HG02588 (cell line): ENCODE results near the gene PADI6.
"Not testable (repeated sequence)": the region's sequence is repeated elsewhere in the genome, so short reads cannot be mapped to it uniquely, and the experiment has no call there.

Experiments used
- ATAC-seq: cut with Tn5 transposase; IDR thresholded peaks from one replicate; pipeline ENCODE4 v1.9.1; 2021; ENCODE audit warnings: mild to moderate bottlenecking, moderate library complexity; ENCODE audit not compliant: unreplicated experiment

Gene PADI6

DNA sequence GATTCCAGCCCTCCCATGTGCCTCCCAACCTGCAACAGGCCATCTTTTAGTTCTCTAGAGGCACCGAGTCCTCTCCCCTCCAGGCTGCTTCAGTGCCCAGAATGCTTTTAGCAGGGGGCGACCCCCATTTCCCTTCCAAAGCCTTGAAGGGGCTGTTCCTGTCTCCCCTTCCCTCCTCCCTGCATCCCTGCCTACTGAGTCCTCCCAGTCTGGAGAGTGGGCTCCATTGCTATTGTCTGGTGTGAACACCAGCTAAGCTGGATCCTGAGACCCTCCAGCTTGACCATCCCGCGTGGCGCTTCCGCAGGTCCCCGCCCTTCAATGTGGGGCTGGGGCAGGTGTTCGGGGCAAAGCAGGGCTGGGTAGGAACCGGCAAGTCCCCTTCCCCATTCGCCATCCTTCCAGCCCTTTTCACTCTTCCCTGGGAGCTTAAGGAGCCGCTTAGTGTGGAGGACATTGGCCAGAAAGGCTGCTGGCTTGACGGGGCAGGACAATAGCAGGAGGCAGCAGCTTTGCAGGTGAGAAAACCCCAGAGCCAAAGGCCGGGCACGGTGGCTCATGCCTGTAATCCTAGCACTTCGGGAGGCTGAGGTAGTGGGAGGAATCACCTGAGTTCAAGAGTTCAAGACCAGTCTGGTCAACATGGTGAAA, 32.2 kb downstream of the PADI6 start:
- no peak for ATAC-seq

GRCh38 chr1:17404820-17405219, 32.8 kb downstream of the PADI6 start:
- ATAC-seq = no peak

DNA sequence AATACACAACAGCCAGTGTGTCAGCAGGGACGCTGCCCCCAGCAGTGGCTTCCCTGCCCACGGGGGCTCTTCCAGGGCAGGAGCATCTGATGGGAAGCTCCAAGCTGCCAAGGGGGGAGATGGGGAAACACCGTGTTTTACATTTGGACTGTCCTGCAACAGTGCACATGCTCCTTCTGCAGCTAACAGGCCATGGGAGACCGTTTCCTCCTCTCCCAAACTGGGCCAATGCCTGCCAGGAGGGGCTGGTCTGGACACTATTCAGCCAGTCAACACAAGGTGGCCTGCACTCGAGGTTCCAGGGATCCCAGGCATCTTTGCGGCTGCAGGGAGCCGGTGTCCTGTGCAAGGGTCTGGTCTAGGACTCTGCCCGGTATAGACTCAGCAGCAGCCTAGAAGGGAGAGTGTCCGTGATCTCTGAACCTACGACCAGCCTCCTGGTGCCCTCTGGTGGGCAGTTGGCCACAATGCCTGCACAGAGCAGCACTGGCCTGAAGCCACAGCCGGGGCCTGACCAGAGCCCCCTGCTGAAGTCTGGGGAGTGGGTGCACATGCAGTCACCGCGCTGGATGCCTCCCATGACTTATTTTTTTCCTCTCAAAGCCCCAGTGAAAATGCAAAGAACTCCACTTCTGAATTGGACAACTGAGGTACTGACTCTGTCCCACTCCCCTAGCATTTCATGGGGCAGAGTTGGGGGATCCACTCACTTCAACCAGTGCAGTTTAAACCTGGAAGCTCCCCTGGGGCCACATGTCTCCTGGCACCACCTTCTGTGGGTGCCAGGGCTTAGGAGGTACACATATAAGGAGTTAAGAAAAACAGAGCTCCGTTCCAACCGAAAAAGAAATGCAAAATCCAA, 34.1 kb downstream of the PADI6 start:
- ATAC-seq = no peak

DNA sequence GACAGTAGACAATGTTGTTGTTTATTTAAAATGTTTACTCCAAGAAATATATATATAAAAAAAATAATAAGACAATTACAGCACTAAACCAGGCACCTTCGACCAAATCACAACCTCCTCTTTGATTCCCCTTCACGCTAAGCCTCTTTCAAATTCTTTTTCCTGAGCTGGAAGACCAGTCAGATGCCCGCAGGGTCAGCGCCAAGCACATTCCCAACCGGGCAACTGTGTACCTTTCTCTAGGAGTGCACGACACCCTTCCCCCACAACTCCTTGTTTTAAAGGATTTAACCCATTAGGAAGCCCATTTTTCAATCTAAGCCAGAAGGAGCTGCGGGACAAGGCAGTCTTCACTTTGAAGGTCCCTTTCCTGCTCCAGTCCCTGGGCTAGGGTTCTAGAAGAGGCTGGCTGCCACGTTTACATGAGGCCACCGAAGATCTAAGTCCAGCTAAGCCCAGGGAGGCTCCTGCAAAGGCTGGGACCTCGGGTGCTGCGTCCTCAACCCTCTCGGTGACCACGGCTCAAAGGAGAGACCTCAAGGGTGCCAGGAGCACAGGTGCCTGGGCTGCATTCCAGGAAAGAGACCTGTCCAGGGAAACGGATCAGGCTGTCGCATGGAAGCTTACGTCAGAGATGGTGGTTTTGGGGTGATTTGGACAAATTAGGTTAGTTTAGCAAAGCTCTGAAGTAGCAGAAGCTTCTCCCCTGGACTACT, 34.9 kb downstream of the PADI6 start:
- ATAC-seq = not testable (repeated sequence)

GRCh38 chr1:17407786-17408514, 36.0 kb downstream of the PADI6 start:
- not testable (repeated sequence) for ATAC-seq

DNA sequence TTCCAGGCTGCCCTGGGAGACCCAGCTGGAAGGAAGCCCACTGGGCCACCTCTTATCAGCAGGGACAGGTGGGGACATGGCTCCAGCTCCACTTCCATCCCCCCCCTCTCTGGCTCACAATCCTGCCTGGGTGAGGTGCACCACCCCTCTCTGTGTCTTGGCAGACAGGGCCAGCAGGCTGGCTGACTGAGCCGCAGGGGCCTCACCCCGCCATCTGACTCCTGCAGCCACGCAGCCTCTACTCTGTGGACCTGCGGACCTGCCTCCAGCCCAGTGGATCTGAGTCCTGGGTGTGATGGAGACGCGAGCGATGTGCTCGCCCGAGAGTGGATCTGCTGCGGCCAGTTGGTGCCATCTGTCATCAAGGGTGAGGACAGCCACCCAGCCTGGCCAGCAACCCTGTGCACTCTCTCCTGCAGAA, 37.4 kb downstream of the PADI6 start:
- ATAC-seq = no peak

DNA sequence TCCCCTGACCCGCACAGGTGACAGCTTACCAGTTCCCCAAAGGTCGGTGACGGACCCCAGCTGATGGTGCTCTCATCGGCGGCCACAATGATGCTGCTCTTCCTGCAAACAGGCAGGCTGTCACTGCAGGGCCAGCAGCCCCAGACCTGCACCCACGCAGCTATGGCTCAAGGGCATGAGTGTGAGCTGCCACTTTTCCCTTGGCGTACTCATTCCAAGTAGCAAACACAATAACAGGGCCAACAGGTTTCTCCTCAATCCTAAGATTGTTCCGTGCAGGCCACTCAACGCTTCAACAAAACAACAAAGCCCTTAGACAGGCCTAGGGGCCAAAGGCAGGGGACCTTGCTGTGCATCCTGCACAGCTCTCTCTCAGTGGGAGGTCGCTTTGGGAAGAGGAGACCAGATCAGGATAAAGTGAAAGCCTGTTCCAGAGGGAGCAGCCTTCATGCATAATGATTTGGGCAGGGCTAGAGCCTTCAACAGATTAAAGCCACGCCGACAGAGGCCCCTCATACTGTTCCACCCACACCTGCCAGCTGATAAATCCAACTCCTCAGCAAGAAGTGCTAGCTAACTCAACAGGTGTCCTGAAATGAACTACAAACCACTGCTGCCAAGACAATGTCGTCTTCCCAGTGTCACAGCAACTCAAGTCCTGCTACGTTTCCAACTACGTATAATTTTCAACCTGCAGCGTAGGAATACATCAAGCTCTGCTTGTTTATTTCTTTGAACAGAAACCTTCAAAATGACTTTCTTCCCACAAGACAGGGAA, 40.3 kb downstream of the PADI6 start:
- no peak for ATAC-seq

DNA sequence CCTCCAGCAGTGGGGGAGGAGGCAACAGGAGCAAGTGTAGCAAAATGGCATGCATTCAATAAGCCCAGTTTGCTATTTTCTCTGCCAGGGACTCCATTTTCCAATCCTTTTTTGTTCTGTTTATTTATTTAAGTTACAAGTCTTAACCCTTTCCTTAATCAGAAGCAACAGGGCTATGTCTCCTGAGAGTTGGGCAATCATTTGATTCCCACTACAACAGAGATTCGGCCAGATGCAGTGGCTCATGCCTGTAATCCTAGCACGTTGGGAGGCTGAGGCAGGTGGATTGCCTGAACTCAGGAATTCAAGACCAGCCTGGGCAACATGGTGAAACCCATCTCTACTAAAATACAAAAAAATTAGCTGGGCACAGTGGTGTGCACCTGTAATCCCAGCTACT, 42.0 kb downstream of the PADI6 start:
- ATAC-seq = no peak

DNA sequence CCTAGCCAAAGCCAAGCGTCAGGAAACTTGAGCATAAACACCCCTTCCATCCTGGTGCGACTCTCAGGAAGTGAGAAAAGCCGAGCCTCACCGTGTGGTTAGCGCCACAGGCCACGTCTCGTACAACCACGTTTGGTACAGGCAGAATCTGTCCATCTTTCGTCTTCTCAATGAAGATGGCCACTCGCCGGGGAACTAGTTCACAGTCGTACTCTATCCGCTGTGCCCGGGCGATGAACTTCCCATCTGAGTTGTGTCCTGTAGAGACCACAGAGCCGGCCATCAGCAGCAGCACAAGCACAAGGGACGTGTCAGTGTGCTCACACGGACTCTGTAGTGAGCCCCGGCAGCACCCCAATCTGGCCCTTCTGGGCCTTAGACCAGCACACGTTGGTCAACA, 44.4 kb downstream of the PADI6 start:
- no peak for ATAC-seq

DNA sequence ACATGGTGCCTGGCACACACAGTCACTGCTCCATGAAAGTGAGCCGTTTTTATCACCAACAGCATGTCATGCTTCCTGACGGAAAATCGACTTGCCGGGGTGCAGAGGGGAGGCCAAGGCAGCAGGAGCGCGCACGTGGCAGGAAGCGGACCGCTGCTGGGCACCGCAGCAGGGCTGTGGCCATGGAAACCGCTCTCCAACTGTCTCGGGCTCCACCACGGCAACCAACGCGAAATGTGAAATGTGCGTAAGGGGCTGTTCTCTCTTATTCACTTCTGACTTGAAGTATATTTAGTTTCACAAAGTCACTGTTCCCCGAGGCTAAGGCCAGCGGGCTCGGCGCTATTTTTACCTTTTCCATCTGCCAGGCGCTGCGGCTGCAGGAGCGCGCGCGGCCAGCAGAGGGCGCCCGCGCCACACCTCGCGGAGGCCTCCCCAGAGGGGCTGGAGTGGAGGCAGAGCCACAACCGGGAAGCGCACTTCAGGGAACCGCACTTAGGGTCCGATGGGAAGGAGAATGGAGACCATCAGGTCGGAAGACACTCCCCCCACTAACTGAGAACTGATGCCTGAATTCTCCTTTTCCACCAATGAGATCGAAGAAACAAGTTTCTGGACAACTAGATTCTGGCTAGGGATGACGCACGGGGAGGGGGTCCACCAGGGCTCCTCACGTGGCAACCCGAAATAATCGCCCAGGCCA, 47.8 kb downstream of the PADI6 start:
- no peak for ATAC-seq

- ATAC-seq = no peak
Observed at GRCh38 chr1:17420391-17420918, 48.5 kb downstream of the PADI6 start.

GRCh38 chr1:17422461-17422860, 50.5 kb downstream of the PADI6 start:
- no peak for ATAC-seq

GRCh38 chr1:17423781-17424245, 51.8 kb downstream of the PADI6 start:
- no peak for ATAC-seq

GRCh38 chr1:17425806-17426600, 54.0 kb downstream of the PADI6 start:
- ATAC-seq = no peak

GRCh38 chr1:17427696-17428660, 56.0 kb downstream of the PADI6 start:
- no peak for ATAC-seq

- ATAC-seq = no peak
Observed at GRCh38 chr1:17429183-17429582, 57.2 kb downstream of the PADI6 start.

GRCh38 chr1:17432412-17432811, 60.4 kb downstream of the PADI6 start:
- no peak for ATAC-seq
